Parathyroid adenoma (tissue), 2 donors: ENCODE data around the gene RAB28.

Experiments used
- H2AFZ ChIP-seq: fragments of 300-600 bp; sonication (generic); one replicate; pipeline ENCODE4 v1.7.0; 2017; ENCODE audit warnings: antibody characterized with exemption, mild to moderate bottlenecking
- H3K27ac ChIP-seq: fragments of 300-600 bp; sonication (generic); one replicate; pipeline ENCODE4 v1.7.0; 2017
- H3K27me3 ChIP-seq: fragments of 300-600 bp; sonication (generic); one replicate; pipeline ENCODE4 v1.7.0; 2017; ENCODE audit warnings: low read length; ENCODE audit not compliant: control insufficient read depth, insufficient read depth
- H3K36me3 ChIP-seq: fragments of 300-600 bp; sonication (generic); one replicate; pipeline ENCODE4 v1.7.0; 2017; ENCODE audit warnings: low read length; ENCODE audit not compliant: control insufficient read depth, insufficient read depth
- H3K4me1 ChIP-seq: fragments of 300-600 bp; sonication (generic); one replicate; pipeline ENCODE4 v1.7.0; 2017; ENCODE audit warnings: control low read depth
- H3K4me2 ChIP-seq: fragments of 300-600 bp; sonication (generic); one replicate; pipeline ENCODE4 v1.7.0; 2017; ENCODE audit warnings: low read length
- H3K4me3 ChIP-seq: fragments of 300-600 bp; sonication (generic); one replicate; pipeline ENCODE4 v1.7.0; 2017; ENCODE audit warnings: low read depth, low read length
- H3K79me2 ChIP-seq: fragments of 300-600 bp; sonication (generic); one replicate; pipeline ENCODE4 v1.7.0; 2017; ENCODE audit warnings: control low read depth
- H3K9ac ChIP-seq: fragments of 300-600 bp; sonication (generic); one replicate; pipeline ENCODE4 v1.7.0; 2017; ENCODE audit warnings: mild to moderate bottlenecking
- H3K9me3 ChIP-seq: fragments of 300-600 bp; sonication (generic); one replicate; pipeline ENCODE4 v1.7.0; 2017; ENCODE audit warnings: low read length; ENCODE audit not compliant: control insufficient read depth
- CTCF ChIP-seq: fragments of 300-600 bp; sonication (generic); IDR thresholded peaks from one replicate; pipeline ENCODE4 v1.7.0; 2017; ENCODE audit warnings: antibody characterized with exemption, mild to moderate bottlenecking
- donor health status: primary hyperparathyroidism.

The RAB28 gene

GRCh38 chr4:13331827-13332226 is 152.3 kb downstream of the RAB28 start:
- no peak for TF ChIP-seq CTCF
- Histone ChIP-seq H3K9ac (no peak overlapping the region), H3K4me1 (no peaks in the 10 kb centered on the region), H2AFZ (no peak overlapping the region), H3K27me3 (no peaks in the 10 kb centered on the region), H3K4me2 (no peak overlapping the region), H3K9me3 (no peaks in the 10 kb centered on the region), H3K27ac (no peak overlapping the region), H3K79me2 (no peaks in the 10 kb centered on the region), H3K36me3 (no peaks in the 10 kb centered on the region), H3K4me3 (no peak overlapping the region)

GRCh38 chr4:13329963-13330362 is 154.2 kb downstream of the RAB28 start:
- Histone ChIP-seq H3K9ac (no peak overlapping the region), H3K27ac (no peak overlapping the region), H3K4me3 (no peak overlapping the region), H2AFZ (no peak overlapping the region), H3K4me2 (no peak overlapping the region), H3K36me3 (no peaks in the 10 kb centered on the region), H3K27me3 (no peaks in the 10 kb centered on the region), H3K79me2 (no peaks in the 10 kb centered on the region), H3K4me1 (no peaks in the 10 kb centered on the region), H3K9me3 (no peaks in the 10 kb centered on the region)
- TF ChIP-seq CTCF = no peak

GRCh38 chr4:13329340-13329850 is 154.7 kb downstream of the RAB28 start:
- H3K36me3 ChIP-seq = no peaks in the 10 kb centered on the region
- H3K4me1 ChIP-seq = no peaks in the 10 kb centered on the region
- no peaks in the 10 kb centered on the region for H3K79me2 ChIP-seq
- no peak overlapping the region for H3K9ac ChIP-seq
- no peak overlapping the region for H3K27ac ChIP-seq
- H2AFZ ChIP-seq = no peak overlapping the region
- H3K4me3 ChIP-seq = no peak overlapping the region
- H3K9me3 ChIP-seq = no peaks in the 10 kb centered on the region
- no peak overlapping the region for H3K4me2 ChIP-seq
- no peak for TF ChIP-seq CTCF
- H3K27me3 ChIP-seq = no peaks in the 10 kb centered on the region

GRCh38 chr4:13328591-13328990 is 155.5 kb downstream of the RAB28 start:
- H3K4me3 ChIP-seq = no peak overlapping the region
- no peaks in the 10 kb centered on the region for H3K4me1 ChIP-seq

More at GRCh38 chr4:13328591-13328990, 155.5 kb downstream of the RAB28 start:
- no peak for TF ChIP-seq CTCF
- H2AFZ ChIP-seq = no peak overlapping the region
- no peak overlapping the region for H3K4me2 ChIP-seq
- no peak overlapping the region for H3K9ac ChIP-seq
- no peaks in the 10 kb centered on the region for H3K27me3 ChIP-seq
- H3K36me3 ChIP-seq = no peaks in the 10 kb centered on the region
- H3K27ac ChIP-seq = no peak overlapping the region
- no peaks in the 10 kb centered on the region for H3K79me2 ChIP-seq
- H3K9me3 ChIP-seq = no peaks in the 10 kb centered on the region
